ENCODE data around the gene NFIB. TPM values are rescaled to one million over a fixed set of nuclear protein-coding genes. Genes with fewer than 3 reads are reported as not detected.

Gene NFIB
- polyA plus RNA-seq, 1 of the 3 experiments (the other 2 are of a cell fraction) = 9.2 TPM

- no peak overlapping the region for H3K9ac ChIP-seq
- H3K27me3 ChIP-seq (ENCODE audit: insufficient read depth) = no peaks in the 10 kb centered on the region
- no peak overlapping the region for H2AFZ ChIP-seq (ENCODE audit: low read depth)
- no peaks in the 10 kb centered on the region for H3K9me2 ChIP-seq
- H3K4me1 ChIP-seq (ENCODE audit: control insufficient read depth in 1 of 2, insufficient read depth in 2 of 2, low read depth in 1 of 2, low read length in 1 of 2) = peaks cover 2 to 16% of the 10 kb centered on the region in 2 experiments; a peak in 3 of 4 replicates
- TF ChIP-seq, protein P1, sequence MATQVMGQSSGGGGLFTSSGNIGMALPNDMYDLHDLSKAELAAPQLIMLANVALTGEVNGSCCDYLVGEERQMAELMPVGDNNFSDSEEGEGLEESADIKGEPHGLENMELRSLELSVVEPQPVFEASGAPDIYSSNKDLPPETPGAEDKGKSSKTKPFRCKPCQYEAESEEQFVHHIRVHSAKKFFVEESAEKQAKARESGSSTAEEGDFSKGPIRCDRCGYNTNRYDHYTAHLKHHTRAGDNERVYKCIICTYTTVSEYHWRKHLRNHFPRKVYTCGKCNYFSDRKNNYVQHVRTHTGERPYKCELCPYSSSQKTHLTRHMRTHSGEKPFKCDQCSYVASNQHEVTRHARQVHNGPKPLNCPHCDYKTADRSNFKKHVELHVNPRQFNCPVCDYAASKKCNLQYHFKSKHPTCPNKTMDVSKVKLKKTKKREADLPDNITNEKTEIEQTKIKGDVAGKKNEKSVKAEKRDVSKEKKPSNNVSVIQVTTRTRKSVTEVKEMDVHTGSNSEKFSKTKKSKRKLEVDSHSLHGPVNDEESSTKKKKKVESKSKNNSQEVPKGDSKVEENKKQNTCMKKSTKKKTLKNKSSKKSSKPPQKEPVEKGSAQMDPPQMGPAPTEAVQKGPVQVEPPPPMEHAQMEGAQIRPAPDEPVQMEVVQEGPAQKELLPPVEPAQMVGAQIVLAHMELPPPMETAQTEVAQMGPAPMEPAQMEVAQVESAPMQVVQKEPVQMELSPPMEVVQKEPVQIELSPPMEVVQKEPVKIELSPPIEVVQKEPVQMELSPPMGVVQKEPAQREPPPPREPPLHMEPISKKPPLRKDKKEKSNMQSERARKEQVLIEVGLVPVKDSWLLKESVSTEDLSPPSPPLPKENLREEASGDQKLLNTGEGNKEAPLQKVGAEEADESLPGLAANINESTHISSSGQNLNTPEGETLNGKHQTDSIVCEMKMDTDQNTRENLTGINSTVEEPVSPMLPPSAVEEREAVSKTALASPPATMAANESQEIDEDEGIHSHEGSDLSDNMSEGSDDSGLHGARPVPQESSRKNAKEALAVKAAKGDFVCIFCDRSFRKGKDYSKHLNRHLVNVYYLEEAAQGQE (IDR thresholded peaks at IDR 0.05; ENCODE audit: low read depth, low read length) = no peak
- no peak for TF ChIP-seq CHD2 (IDR thresholded peaks at IDR 0.05; ENCODE audit: low read length, partially characterized antibody)
- no peak for TF ChIP-seq YY1 (IDR thresholded peaks at IDR 0.05; ENCODE audit: low read depth)
- no peak for TF ChIP-seq POLR2AphosphoS5 (IDR thresholded peaks at IDR 0.05; ENCODE audit: low read depth, low read length)
- no peak for TF ChIP-seq SMC3 (IDR thresholded peaks at IDR 0.05; ENCODE audit: low read depth, low read length)
- no peak for TF ChIP-seq SIN3A (IDR thresholded peaks at IDR 0.05; ENCODE audit: borderline replicate concordance, low read depth, low read length)
- no peak for TF ChIP-seq MEF2A (IDR thresholded peaks at IDR 0.05; ENCODE audit: borderline replicate concordance, low read depth)
- TF ChIP-seq RXRA (IDR thresholded peaks at IDR 0.05; ENCODE audit: borderline replicate concordance, low read depth) = no peak
- TF ChIP-seq FOXJ3 (CRISPR knock-in tag; IDR thresholded peaks at IDR 0.05) = no peak
- no peak for TF ChIP-seq RFX5 (IDR thresholded peaks at IDR 0.05; ENCODE audit: low read length)
- POLR2A ChIA-PET = interaction anchor here (0.6 kb wide), 1 partner anchor 65 kb away, joined by 5 read pairs; no protein-coding TSS in a partner anchor
- no peak overlapping the region for H3K4me2 ChIP-seq
- H4K20me1 ChIP-seq (ENCODE audit: insufficient read depth) = no peaks in the 10 kb centered on the region
- no peak overlapping the region for H3K27ac ChIP-seq (ENCODE audit: low read depth in 2 of 2, low read length in 1 of 2)
- WGBS (ENCODE audit: low lambda C conversion rate) = 91% methylated on average over 11 of the region's 11 CpGs
- CTCF ChIA-PET = no interaction called here
- DNase-seq = no peak
- H3K4me3 ChIP-seq (ENCODE audit: low read depth in 2 of 2, low read length in 1 of 2) = no peak overlapping the region
- peaks cover 8 to 25% of the 10 kb centered on the region in 2 experiments for H3K36me3 ChIP-seq (replicated peaks in 1 of 2; ENCODE audit: control insufficient read depth in 1 of 2, insufficient read depth in 2 of 2, low read length in 1 of 2)
- no peaks in the 10 kb centered on the region for H3K9me3 ChIP-seq
- no peaks in the 10 kb centered on the region for H3F3A ChIP-seq (replicated peaks; ENCODE audit: insufficient read depth)
- H3K79me2 ChIP-seq (ENCODE audit: insufficient read depth) = peaks cover 19% of the 10 kb centered on the region; the same call in 1 of the 2 replicates
Measured at GRCh38 chr9:14180093-14180959, 133.6 kb downstream of the NFIB start.

DNA sequence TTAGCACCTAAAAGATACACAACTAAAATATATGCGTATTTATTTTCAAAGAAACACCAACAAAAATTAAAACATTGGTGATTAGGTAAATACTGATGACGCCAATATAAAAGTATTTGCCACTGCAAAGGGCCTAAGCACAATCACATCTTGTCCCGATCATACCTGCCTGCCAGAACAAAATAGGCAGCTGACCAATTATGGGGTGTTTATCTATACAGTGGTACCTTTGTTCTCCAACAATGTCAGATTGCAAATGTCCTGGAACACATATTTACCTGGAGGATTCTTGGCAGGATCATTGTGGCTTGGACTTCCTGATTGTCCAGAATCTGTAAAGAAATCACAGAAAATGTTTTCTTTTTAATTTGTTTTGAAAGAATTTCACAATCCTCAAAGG lies 134.5 kb downstream of the NFIB start:
- Histone ChIP-seq H3K4me3 (ENCODE audit: low read depth in 2 of 2, low read length in 1 of 2) (no peak overlapping the region), H3K9ac (no peak overlapping the region), H3F3A (replicated peaks; ENCODE audit: insufficient read depth) (no peaks in the 10 kb centered on the region), H3K4me2 (no peak overlapping the region), H3K9me3 (no peaks in the 10 kb centered on the region), H3K9me2 (no peaks in the 10 kb centered on the region), H3K36me3 (replicated peaks in 1 of 2; ENCODE audit: control insufficient read depth in 1 of 2, insufficient read depth in 2 of 2, low read length in 1 of 2) (peaks cover 8 to 25% of the 10 kb centered on the region in 2 experiments), H3K79me2 (ENCODE audit: insufficient read depth) (peaks cover 15% of the 10 kb centered on the region; the same call in 1 of the 2 replicates), H3K27ac (ENCODE audit: low read depth in 2 of 2, low read length in 1 of 2) (no peak overlapping the region), H3K27me3 (ENCODE audit: insufficient read depth) (no peaks in the 10 kb centered on the region), H2AFZ (ENCODE audit: low read depth) (no peak overlapping the region), H4K20me1 (ENCODE audit: insufficient read depth) (no peaks in the 10 kb centered on the region), H3K4me1 (ENCODE audit: control insufficient read depth in 1 of 2, insufficient read depth in 2 of 2, low read depth in 1 of 2, low read length in 1 of 2) (peaks cover 2 to 16% of the 10 kb centered on the region in 2 experiments; a peak in 3 of 4 replicates)
- DNase-seq = no peak
- POLR2A ChIA-PET = no interaction called here
- CTCF ChIA-PET = interaction anchor here (1.2 kb wide), 1 partner anchor 49 kb away, joined by 3 read pairs; no protein-coding TSS in a partner anchor
- WGBS (ENCODE audit: low lambda C conversion rate) = 92% methylated on average over 3 of the region's 3 CpGs
- TF ChIP-seq, protein P2, sequence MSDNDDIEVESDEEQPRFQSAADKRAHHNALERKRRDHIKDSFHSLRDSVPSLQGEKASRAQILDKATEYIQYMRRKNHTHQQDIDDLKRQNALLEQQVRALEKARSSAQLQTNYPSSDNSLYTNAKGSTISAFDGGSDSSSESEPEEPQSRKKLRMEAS (IDR thresholded peaks at IDR 0.05; ENCODE audit: low read depth) = no peak
- no peak for TF ChIP-seq TCF12 (IDR thresholded peaks at IDR 0.05)
- TF ChIP-seq RXRA (IDR thresholded peaks at IDR 0.05; ENCODE audit: borderline replicate concordance, low read depth) = no peak
- TF ChIP-seq CTCF (IDR thresholded peaks at IDR 0.05) = no peak
- TF ChIP-seq RFX5 (IDR thresholded peaks at IDR 0.05; ENCODE audit: low read length) = no peak
- TF ChIP-seq GATA2 (CRISPR knock-in tag; IDR thresholded peaks at IDR 0.05) = no peak
- no peak for TF ChIP-seq FOXJ3 (CRISPR knock-in tag; IDR thresholded peaks at IDR 0.05)
- TF ChIP-seq, protein P3, sequence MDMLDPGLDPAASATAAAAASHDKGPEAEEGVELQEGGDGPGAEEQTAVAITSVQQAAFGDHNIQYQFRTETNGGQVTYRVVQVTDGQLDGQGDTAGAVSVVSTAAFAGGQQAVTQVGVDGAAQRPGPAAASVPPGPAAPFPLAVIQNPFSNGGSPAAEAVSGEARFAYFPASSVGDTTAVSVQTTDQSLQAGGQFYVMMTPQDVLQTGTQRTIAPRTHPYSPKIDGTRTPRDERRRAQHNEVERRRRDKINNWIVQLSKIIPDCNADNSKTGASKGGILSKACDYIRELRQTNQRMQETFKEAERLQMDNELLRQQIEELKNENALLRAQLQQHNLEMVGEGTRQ (IDR thresholded peaks at IDR 0.05; ENCODE audit: borderline replicate concordance, low read depth, low read length) = no peak
- TF ChIP-seq, protein P4, sequence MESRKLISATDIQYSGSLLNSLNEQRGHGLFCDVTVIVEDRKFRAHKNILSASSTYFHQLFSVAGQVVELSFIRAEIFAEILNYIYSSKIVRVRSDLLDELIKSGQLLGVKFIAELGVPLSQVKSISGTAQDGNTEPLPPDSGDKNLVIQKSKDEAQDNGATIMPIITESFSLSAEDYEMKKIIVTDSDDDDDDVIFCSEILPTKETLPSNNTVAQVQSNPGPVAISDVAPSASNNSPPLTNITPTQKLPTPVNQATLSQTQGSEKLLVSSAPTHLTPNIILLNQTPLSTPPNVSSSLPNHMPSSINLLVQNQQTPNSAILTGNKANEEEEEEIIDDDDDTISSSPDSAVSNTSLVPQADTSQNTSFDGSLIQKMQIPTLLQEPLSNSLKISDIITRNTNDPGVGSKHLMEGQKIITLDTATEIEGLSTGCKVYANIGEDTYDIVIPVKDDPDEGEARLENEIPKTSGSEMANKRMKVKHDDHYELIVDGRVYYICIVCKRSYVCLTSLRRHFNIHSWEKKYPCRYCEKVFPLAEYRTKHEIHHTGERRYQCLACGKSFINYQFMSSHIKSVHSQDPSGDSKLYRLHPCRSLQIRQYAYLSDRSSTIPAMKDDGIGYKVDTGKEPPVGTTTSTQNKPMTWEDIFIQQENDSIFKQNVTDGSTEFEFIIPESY (IDR thresholded peaks at IDR 0.05; ENCODE audit: borderline replicate concordance, low read depth) = no peak
- no peak for TF ChIP-seq JUND (IDR thresholded peaks at IDR 0.05)

All from SK-N-SH (cell line).